Subcutaneous adipose tissue (tissue), 4 donors: ENCODE data around the gene IL11. TPM values are rescaled to one million over a fixed set of nuclear protein-coding genes. Genes with fewer than 3 reads are reported as not detected.

Experiments used
- CTCF ChIP-seq: fragments of 450-650 bp; IDR thresholded peaks from one replicate; pipeline ENCODE4 v1.5.1; 2016; ENCODE audit warnings: low read depth, mild to moderate bottlenecking, control low read depth, antibody characterized with exemption, moderate library complexity
- total RNA-seq, 4 donors: library from RNA; depleted of rRNA; stranded (reverse); fragments of >200 nt; gene quantifications; one replicate each; pipeline ENCODE4 v1.1.0, GENCODE V29; 2016

IL11 gene
- total RNA-seq, 4 donors from 2014 or later = not detected

DNA sequence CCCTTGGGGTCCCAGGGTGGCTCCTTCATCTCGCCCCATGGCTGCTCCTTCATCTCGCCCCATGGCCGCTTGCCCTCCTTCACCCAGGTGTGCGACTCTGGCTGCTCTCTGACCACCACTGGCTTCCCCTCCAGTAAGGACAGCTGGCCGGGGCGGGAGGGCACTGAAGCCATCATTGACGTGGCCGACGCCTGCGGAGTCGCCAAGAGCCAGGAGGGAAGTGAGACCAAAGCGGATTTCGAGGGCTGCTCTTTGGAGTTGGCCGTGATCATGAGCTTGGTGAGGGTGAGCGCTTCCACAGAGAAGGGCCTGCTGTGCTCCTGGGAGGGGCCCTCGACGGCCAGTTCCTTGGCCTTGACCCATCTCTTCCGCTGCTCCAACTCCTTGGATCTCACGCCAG, 11.8 kb downstream of the IL11 start:
- TF ChIP-seq CTCF = no peak

- TF ChIP-seq CTCF = no peak
These were observed 14.9 kb downstream of the IL11 start for GRCh38 chr19:55355213-55355821.

- no peak for TF ChIP-seq CTCF
These were observed 15.5 kb downstream of the IL11 start, which contains the start of gene COX6B2 for GRCh38 chr19:55354698-55355212. TSS of gene COX6B2 (minus strand) at chr19:55354719. CDS start at chr19:55354521, 198 bp downstream.

DNA sequence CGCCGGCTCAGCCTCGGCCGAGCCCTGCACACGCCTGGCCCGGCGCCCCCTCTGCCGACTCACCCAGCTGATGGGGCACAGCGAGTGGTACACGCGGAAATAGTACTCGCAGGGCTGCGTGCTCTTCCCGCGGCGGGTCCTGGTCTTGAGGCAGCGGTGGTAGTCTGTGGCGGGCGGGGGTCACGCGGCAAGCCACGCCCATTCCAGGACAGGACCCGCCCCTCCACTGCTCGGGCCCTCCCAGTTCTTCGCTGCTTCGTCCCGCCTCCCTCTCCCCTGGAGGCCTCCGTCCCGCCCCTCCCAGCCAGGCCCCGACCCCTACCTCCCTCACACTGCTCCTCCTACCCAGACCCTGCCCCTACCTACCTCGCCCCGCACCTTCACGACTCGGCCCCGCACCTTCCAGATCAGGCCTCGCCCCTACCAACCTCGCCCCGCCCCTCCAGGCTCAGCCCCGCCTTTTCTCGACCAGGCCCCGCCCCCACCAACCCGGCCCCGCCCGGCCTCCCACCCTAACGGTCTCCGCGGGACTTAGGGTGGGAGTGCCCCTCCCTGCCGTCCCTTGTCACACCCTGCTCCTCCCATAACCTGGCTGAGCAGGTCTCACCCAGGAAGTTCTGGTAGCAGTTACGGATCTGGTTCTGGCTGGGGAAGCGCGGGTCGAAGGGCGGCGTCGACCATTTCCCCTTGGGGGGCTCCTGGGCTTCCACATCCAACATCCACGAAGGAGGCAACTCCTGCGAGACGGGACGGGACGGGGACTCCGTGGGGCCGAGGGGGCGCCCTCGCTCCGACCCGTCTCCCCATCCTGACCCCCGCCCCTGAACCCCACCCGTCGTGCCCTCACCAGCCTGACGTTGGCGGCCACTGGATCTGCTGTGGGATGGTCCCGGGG, 16.2 kb downstream of the IL11 start:
- TF ChIP-seq CTCF = no peak

GRCh38 chr19:55353356-55353802, 16.9 kb downstream of the IL11 start:
- TF ChIP-seq CTCF = no peak

- TF ChIP-seq CTCF = no peak
These were observed 17.6 kb downstream of the IL11 start for GRCh38 chr19:55352549-55353145.

DNA sequence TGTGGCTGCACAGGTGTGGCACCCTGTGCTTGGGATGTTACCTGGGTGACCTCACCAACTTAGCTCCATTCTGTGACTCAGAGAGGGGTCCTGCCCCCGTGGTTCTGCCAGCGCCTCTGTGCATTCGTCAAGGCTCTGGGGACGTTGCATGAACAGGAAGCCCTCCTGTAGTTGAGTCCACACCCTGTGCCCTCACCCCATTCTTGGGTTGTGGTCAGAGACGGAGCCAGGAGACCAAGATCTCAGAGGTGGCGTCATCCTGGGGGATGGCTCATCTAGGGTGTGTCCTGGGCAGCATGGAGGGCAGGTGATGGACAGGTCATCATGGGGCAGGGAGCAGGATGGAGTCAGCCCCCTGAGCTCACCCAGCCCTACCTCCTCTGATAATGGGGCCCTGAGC, 18.2 kb downstream of the IL11 start:
- TF ChIP-seq CTCF = no peak
